GM19455 (cell line): Measurements from ENCODE around the gene NAPEPLD.
"Not testable (repeated sequence)": the region's sequence is repeated elsewhere in the genome, so short reads cannot be mapped to it uniquely, and the experiment has no call there.

ENCODE experiments used
- ATAC-seq: cut with Tn5 transposase; IDR thresholded peaks from one replicate; pipeline ENCODE4 v1.9.1; 2021; ENCODE audit not compliant: unreplicated experiment

Gene NAPEPLD

GRCh38 chr7:103144754-103145153 lies 4.1 kb downstream of the NAPEPLD start:
- ATAC-seq = not testable (repeated sequence)

- ATAC-seq = no peak
Measured at GRCh38 chr7:103143868-103144267, 5.0 kb downstream of the NAPEPLD start.

GRCh38 chr7:103142494-103142893 lies 6.4 kb downstream of the NAPEPLD start:
- no peak for ATAC-seq

DNA sequence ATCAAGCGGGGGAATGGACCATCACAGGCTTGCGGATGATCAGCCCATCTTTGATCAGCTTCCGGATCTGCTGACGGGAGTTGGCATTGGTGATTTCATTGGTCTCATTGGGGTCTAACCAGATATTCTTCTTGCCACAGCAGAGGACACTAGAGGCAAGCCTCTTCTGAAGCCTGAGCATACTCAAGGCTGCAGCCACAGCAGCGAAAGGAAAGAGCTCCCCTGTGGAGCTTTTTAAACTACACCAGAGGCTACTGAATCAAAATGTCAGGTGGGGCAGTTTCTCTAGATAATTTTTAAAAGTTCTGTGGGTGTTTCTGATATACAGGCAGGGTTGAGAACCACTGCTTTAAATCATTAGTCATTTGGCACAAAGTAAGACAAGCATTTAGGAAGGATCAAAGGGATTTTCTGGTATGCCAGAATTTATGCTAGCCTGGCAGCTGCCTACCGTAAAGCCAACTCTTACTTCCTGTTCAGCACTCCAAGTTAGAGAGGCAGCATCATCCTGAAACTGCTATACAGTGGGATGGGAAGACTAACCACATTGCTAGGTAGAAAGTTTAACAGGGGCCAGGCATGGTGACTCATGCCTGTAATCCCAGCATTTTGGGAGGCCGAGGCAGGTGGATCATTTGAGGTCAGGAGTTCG lies 7.0 kb downstream of the NAPEPLD start:
- ATAC-seq = no peak

DNA sequence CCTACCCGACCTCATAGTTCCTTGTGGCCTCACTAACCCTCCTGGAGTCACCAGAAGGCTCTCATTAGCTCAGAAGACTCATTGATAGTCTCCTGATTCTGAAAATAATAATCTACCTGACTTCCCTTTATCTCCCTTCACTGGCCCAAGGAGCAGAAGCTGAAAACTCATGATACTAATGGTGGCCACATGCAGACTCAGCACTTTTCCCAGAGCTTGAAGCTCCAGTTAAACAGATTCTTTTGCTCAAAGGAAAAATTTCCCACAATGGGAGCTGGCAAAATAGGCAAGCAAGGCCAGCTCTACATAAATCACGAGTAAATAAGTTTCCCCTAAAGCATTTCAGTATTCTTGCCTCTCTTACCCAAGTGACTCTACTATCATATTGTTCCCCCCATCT lies 8.2 kb downstream of the NAPEPLD start:
- ATAC-seq = no peak

DNA sequence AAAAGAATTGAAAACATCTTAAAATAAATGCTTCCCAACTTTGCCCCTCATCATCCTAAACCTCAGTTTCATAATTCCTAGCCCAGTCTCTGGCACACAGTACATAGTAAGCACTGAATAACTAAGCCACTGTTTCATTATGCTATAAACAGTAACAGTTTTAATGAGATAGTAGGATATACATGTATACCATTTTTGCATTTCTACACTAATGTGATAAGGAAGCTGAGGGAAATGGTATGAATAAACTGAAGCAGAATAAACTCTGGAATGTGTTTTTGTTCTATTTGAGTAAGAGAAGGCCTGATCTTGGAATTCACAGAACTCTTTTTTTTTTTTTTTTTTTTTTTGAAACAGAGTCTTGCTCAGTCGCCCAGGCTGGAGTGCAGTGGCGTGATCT lies 8.8 kb downstream of the NAPEPLD start:
- ATAC-seq = no peak

GRCh38 chr7:103134836-103135554 lies 13.9 kb downstream of the NAPEPLD start:
- ATAC-seq = no peak

DNA sequence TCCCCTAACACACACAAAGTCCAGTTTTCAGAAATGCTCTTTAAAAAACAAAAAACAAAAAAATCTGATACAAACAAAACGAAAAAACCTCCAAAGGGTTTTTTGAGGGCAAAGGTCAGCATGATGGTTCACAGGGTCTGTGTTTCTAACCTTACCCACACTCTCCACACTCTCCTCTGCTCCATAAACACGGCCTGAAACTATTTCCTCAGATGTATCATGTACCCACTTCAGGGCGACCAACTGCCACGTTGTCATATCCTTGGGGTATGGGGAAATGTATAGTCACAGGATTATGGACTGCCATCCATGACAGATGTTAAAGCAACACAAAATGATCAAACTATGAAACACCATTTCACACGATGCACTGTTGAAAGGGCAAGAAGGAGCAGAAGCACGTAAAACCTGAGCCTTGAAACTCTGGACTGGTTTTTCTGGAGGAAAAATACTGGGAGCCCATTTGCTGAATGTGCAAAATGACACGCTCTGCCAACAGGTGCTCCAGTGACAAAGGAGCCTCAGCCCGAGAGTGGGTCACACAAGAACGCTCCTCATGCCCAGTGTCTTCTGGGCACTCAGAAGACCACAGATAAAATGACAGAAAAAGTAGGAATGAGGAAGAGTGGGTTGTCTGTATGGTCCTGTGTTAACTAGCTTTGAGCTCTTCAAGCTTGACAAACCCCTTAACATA lies 15.8 kb downstream of the NAPEPLD start:
- ATAC-seq = no peak

DNA sequence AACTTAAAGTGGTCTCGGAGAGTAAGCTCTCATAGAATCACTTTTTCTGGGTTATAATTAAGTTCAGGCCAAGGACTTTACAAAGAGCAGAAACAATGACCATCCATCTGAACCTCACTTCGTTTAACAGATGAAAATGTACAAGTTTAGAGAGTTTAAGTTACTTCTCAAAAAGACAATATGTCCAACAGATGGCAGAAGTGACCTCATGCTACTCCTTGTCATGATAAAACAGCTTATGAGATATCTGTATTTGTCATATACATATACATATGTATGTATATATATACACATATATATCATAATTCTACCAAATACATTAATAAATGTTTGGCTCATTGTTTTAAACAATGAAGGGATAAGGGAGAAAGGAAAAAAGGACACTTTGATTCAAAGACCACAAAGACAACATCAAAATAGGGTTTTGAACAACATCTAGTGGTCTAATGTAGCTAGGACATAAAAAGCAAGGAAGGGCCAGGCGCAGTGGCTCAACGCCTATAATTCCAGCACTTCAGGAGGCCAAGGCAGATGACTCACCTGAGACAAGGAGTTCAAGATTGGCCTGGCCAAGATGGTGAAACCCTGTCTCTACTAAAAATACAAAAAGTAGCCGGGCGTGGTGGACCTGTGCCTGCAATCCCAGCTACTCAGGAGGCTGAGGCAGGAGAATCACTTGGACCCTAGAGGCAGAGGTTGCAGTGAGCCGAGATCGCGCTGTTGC lies 17.8 kb downstream of the NAPEPLD start:
- no peak for ATAC-seq

DNA sequence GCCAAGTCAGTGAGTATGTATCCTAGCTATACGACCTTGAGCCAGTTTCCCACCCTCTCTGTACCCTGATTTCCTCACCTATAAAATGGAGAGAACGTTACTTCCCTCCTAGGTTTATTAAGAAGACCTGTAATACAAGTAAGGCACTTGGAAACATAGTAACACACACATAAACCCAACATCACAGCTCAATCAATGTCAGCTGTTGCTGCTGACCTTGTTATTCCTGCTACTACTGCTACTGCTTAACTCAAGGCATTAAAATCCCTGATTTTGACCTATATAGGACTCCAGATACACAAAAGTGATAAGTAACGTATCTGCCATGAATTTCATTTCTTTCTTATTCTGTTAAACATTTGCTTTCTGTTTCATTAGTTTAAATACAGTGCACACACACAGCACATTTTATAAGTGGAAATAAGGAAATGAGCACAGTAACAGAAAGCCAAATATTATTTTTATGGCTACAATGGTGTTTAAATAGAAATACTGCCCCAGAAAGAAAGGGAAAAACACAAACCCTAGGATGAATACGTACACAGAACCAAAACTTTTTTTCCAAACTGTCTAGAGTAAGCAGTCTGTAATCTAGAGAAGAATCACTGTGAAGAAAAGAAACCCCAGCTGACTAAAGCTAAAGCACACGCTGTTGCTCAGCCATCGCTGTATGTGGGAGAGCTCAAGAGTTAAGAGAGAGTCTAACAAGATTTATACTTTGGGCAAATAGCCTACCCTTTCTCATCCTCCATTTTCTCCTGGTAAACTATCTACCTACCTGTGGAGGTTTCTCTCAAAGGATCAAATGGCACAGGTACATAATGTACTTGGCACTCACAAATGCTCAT lies 19.0 kb downstream of the NAPEPLD start:
- ATAC-seq = no peak

- ATAC-seq = no peak
Measured at GRCh38 chr7:103127006-103127405, 21.9 kb downstream of the NAPEPLD start.

DNA sequence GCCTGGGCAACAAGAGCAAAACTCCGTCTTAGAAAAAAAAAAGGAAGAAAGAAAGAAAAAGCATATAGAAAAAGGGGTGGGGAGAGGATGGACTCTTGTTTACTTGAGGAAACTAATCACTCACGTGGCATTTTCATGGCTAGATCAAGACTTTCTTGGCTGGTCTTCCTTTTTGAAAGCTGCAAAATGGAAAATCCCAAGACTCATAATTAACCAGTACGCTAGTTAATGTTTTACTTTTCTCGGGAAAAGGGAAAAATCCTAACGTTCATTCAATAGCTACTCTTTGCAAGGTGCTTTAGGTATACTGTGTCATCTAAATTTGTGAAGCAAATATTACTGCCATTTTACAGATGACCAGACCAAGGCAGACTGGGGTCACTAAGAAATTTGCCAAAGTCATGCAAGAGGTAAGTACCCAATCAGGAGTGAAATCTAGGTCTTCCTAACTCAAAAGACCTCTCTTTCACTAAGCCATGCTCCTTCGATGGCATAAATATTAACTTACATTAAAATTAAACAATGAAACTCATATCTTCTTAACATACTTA lies 24.4 kb downstream of the NAPEPLD start:
- ATAC-seq = no peak

DNA sequence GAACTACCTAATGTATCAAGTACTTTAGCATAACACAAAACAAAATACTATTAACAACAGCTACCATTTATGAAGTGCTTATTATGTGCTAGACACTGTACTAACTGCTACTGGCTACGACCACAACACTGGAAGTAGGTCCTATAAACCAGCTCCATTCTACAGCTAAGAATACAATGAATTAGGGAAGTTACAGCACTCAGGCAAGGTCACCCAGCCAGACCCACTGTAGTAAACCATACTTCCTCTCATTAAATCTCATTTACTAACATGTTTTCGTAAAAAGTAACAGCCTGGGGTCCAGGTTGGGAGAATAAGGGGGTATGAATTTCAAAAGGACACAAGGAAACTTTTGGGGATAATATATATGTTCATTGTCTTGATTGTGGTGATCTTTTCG lies 25.4 kb downstream of the NAPEPLD start:
- ATAC-seq = no peak

DNA sequence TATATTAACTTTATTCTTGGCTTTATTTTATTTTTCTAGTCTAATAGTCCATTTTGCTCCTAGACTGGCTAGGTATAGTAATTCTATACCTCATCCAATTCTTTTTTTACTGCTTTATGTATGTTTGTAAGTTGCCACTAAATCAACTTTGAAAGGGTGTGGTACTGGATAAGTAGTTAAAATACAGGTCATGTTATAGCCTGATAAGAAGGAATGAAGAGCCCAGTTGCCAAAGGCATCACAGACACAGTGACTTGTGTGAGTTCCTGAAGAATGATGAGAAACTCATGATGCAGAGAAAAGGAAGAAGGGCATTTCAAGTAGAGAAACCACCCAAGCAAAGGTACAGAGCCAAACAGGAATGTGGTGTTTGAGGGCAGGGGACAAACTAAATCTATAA lies 27.3 kb downstream of the NAPEPLD start:
- ATAC-seq = no peak

DNA sequence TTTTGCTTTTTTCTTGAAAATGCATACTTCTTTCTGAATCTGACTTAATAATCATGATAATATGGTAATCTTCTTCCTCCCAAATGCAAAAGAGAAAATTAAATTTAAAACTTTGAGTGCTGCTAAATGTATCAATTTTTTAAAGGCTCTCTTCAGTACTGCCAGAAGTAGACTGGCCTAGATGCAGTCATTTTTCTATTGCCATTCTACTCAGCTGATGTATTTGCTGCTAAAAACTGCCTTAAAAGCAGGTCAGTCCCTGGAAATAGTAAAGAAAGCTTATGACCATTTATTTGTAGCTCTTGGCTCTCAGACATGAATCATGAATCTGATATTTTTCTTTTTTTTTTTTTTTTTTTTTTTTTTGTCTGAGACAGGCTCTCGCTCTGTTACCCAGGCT lies 28.5 kb downstream of the NAPEPLD start:
- ATAC-seq = no peak

DNA sequence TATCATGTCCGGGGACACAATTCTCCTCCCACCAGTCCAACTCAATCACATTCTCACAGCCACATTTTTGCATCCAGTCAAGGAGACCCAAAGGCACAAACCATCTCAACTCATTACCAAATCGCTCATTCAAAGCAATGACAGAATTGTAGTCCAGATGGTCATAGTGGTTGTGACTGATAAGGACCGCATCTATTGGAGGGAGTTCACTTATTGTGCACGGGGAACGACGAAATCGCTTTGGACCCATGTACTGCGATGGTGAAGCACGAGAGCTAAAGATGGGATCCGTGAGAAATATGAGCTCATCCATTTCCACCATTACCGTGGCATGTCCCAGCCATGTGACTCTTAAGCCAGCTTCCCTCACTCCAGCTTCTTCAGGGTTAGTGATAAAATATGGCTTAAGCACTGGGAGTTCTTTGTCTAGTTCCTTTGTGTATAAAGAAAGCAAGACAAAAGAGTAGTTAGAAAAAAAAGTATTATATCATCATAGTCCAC lies 29.1 kb downstream of the NAPEPLD start:
- ATAC-seq = no peak

- no peak for ATAC-seq
Measured at GRCh38 chr7:103117465-103117864, 31.4 kb downstream of the NAPEPLD start.

DNA sequence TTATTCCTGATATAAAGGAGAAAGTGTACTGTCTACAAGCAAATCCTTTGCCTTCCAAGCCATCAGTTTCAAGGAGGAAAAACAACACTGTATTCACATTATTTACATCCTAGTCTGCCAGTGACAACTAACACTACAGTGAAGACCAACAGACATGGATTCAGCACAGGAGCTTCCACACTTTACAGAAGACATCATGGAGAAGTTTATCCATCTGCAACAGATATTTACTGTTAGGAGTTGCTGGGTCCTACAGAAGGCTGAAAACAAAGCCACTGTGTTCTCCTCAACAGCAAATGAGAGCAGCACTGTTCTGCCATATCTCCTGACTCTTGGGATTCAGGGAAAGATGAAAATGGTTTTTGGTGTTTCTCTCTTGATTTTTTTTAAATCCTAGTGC lies 31.9 kb downstream of the NAPEPLD start:
- no peak for ATAC-seq

- no peak for ATAC-seq
Measured at GRCh38 chr7:103116511-103116910, 32.4 kb downstream of the NAPEPLD start.

DNA sequence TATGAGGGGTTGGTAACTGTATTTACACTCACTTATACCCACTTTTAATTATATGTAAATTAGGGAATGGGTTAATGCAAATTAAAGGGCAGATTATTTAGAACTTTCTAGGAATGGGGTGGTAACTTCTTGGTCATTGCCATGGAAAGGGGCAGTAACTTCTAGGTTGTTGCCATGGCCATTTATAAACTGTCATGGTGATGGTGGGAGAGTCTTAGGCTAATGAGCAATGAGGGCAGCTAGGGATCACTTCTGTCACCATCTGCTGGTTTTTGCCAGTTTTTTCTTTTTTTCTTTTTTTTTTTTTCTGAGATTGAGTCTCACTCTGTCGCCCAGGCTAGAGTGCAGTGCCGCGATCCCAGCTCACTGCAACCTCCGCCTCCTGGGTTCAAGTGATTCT lies 33.1 kb downstream of the NAPEPLD start:
- ATAC-seq = no peak
